ENCODE results near the gene ADARB2.

Gene ADARB2

DNA sequence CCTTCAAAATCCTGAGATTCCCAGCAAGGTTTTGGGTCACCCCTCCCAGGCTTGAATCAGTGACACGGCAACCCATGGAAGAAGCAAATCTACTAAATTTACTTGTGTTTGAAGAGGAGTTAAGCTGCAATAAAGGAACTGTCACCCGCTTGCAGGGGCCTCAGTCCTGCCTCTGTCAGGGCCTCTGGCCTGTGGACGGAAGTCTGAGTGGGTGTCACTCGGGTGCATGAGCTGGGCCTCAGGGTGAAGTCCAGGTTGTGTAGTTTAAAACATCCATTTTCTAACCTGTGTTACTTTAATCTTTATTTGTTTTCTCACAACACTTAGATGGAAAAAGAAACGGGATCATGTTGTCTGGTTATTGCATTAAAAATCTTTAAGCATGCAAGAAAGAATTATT lies 234.9 kb downstream of the ADARB2 start:
- DNase-seq (ENCODE audit: low read depth) = no peak
- no peak overlapping the region for H3K4me3 ChIP-seq (ENCODE audit: control insufficient read depth, low read depth, low read length)
- TF ChIP-seq, protein P1, sequence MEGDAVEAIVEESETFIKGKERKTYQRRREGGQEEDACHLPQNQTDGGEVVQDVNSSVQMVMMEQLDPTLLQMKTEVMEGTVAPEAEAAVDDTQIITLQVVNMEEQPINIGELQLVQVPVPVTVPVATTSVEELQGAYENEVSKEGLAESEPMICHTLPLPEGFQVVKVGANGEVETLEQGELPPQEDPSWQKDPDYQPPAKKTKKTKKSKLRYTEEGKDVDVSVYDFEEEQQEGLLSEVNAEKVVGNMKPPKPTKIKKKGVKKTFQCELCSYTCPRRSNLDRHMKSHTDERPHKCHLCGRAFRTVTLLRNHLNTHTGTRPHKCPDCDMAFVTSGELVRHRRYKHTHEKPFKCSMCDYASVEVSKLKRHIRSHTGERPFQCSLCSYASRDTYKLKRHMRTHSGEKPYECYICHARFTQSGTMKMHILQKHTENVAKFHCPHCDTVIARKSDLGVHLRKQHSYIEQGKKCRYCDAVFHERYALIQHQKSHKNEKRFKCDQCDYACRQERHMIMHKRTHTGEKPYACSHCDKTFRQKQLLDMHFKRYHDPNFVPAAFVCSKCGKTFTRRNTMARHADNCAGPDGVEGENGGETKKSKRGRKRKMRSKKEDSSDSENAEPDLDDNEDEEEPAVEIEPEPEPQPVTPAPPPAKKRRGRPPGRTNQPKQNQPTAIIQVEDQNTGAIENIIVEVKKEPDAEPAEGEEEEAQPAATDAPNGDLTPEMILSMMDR (IDR thresholded peaks at IDR 0.05; ENCODE audit: control insufficient read depth, insufficient read depth, low read depth, low read length, missing control alignments) = no peak

DNA sequence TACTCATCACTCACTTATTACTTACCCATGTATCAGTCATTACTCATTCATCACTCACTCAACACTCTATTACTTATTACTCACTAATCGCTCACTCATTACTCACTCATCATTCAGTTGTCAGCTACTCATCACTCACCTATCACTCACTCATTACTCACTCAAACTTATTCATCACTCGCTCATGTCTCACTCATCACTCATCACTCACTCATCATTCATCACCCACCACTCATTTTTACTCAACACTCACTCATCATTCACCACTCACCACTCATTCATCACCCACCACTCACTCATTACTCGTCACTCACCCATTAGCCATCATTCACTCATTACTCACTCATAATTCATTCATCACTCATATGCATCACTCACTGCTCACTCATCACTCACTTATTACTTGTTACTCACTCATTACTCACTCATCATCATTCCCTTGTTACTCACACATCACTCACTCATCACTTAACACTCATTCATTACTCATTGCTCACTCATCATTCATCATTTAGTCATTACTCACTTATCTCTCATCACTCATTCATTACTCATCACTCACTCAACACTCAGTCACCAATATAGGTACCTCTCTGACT lies 237.9 kb downstream of the ADARB2 start:
- H3K4me3 ChIP-seq (ENCODE audit: control insufficient read depth, low read depth, low read length) = no peak overlapping the region
- TF ChIP-seq, protein P1 (IDR thresholded peaks at IDR 0.05; ENCODE audit: control insufficient read depth, insufficient read depth, low read depth, low read length, missing control alignments) = no peak
- DNase-seq (ENCODE audit: low read depth) = no peak

DNA sequence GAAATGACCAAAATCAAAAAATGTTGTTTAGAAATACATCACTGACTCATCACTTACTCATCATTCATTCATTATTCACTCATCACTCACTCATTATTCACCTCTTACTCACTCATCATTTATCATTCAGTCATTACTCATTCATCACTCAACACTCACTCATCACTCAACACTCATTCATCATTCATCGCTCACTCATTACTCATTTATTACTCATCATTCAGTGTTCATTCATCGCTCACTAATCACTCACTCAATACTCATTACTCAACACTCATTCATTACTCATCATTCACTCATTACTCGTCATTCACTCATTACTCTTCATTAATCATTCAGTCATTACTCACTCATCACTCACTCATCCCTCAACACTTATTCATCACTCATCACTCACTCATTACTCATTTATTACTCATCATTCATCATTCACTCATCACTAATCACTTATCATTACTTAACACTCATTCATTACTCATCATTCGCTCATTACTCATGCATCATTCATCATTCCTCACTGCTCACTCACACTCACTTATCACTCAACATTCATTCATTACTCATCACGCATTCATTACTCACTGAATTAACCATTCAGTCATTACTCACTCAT lies 238.5 kb downstream of the ADARB2 start:
- no peak overlapping the region for H3K4me3 ChIP-seq (ENCODE audit: control insufficient read depth, low read depth, low read length)
- TF ChIP-seq, protein P1 (IDR thresholded peaks at IDR 0.05; ENCODE audit: control insufficient read depth, insufficient read depth, low read depth, low read length, missing control alignments) = no peak
- no peak for DNase-seq (ENCODE audit: low read depth)

DNA sequence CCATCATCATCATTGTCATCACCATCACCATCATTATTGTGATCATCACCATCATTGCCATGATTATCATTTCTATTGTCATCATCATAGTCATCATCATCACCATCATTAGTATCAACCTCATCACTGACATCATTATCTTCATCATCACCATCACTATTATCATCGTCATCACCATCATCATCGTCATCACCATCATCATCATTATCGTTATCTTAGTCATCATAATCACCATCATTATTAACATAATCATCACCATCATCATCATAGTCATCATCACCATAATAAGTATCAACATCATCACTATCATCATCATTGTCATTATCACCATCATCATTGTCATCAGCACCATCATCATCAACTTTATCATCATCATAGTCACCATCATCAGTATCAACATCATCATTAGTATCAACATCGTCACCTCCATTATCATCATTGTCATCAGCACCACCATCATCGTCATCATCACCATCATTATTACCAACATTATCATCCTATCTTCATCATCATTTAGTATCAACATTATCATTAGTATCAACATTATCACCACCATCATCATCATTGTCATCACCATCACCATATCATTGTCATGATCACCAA lies 241.3 kb downstream of the ADARB2 start:
- no peak for DNase-seq (ENCODE audit: low read depth)
- TF ChIP-seq, protein P1 (IDR thresholded peaks at IDR 0.05; ENCODE audit: control insufficient read depth, insufficient read depth, low read depth, low read length, missing control alignments) = no peak
- H3K4me3 ChIP-seq (ENCODE audit: control insufficient read depth, low read depth, low read length) = no peak overlapping the region

DNA sequence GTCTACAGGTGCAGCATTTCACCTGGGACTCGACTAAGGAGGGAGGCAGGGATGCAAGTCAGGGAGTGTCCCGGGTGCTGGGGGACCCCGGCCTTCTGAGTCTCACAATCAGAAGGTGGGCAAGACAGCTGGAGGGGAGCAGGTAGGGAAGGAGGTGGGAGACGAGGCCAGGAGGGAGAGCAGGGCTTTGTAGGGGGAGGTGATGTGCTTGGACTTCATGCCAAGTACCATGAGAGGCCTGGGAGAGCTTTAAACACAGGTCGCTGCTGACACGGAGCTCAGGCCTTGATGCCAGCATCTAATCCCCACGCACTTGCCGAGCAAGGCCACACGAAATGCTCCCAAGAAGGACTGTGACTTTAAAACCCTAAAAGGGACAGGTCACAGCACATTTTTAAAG lies 244.7 kb downstream of the ADARB2 start:
- TF ChIP-seq, protein P1 (IDR thresholded peaks at IDR 0.05; ENCODE audit: control insufficient read depth, insufficient read depth, low read depth, low read length, missing control alignments) = no peak
- no peak for DNase-seq (ENCODE audit: low read depth)
- no peak overlapping the region for H3K4me3 ChIP-seq (ENCODE audit: control insufficient read depth, low read depth, low read length)

DNA sequence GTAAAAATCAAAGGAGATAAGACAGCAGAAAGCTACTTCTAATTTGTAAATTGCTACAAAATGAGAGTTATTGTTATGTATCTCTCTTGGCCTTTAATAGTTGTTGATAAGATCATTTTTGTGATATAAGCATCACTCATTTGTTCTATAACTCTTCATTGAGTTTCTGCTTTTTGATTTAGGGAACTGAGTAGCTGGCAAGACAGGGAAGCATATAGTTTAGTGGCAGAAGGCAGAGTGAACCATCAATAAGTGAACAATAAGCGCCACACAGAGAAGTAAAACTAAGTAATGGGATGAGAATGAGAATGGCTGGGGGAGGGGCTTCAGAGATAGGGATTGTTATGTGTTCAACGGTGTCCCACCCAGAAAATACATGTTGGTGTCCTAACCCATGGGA lies 245.4 kb downstream of the ADARB2 start:
- TF ChIP-seq, protein P1 (IDR thresholded peaks at IDR 0.05; ENCODE audit: control insufficient read depth, insufficient read depth, low read depth, low read length, missing control alignments) = no peak
- H3K4me3 ChIP-seq (ENCODE audit: control insufficient read depth, low read depth, low read length) = no peak overlapping the region
- no peak for DNase-seq (ENCODE audit: low read depth)

All from AG09309 (cell line).